CD14-positive monocyte (primary cell): ENCODE data around the gene WNT9B. TPM values are rescaled to one million over a fixed set of nuclear protein-coding genes. Genes with fewer than 3 reads are reported as not detected.

Experiments
- DNase-seq, 3 donors: peaks; one replicate each; pipeline ENCODE4 v3.0.0-alpha.2; 2011 to 2022
- H2AFZ ChIP-seq: 2 replicates; pipeline ENCODE4 v1.6.0; 2012; ENCODE audit warnings: mild to moderate bottlenecking, low read depth, low read length, inconsistent platforms; ENCODE audit not compliant: insufficient read depth, poor library complexity, severe bottlenecking
- H3K27ac ChIP-seq, 2 donors: 1 replicate in 1 of 2; 2 replicates in 1 of 2; pipeline ENCODE4 v1.5.1; 2012 to 2013; ENCODE audit warnings: low read length in 2 of 2, control low read depth in 1 of 2, inconsistent platforms in 1 of 2, low read depth in 1 of 2, mild to moderate bottlenecking in 1 of 2
- H3K27me3 ChIP-seq, 2 donors: one replicate each; pipeline versions ENCODE4 v1.6.0 to v1.6.1; 2011 to 2013; ENCODE audit warnings: low read length in 2 of 2; ENCODE audit not compliant: control insufficient read depth in 2 of 2, insufficient read depth in 2 of 2
- H3K36me3 ChIP-seq, 2 donors: replicated peaks in 1 of 2; 1 replicate in 1 of 2; 2 replicates in 1 of 2; pipeline versions ENCODE4 v1.5.1 to v1.6.1; 2012 to 2013; ENCODE audit warnings: low read length in 2 of 2, control low read depth in 1 of 2, inconsistent platforms in 1 of 2, mild to moderate bottlenecking in 1 of 2; ENCODE audit not compliant: insufficient read depth in 2 of 2, control insufficient read depth in 1 of 2
- H3K4me1 ChIP-seq, 2 donors: 1 replicate in 1 of 2; 2 replicates in 1 of 2; pipeline versions ENCODE4 v1.5.1 to v1.6.1; 2012 to 2013; ENCODE audit warnings: low read length in 2 of 2, control low read depth in 1 of 2, inconsistent platforms in 1 of 2, mild to moderate bottlenecking in 1 of 2, moderate library complexity in 1 of 2; ENCODE audit not compliant: insufficient read depth in 2 of 2, control insufficient read depth in 1 of 2
- H3K4me2 ChIP-seq: replicated peaks from 2 replicates; pipeline ENCODE3; 2012; ENCODE audit warnings: low read length, moderate library complexity, mild to moderate bottlenecking; ENCODE audit not compliant: poor library complexity, severe bottlenecking; ENCODE audit errors: extremely low read depth
- H3K4me3 ChIP-seq, 3 experiments: fragments of 200-600 bp in 1 of 3; sonication (generic) in 1 of 3; replicated peaks in 1 of 3; 1 replicate in 2 of 3; 2 replicates in 1 of 3; pipeline ENCODE4 v1.5.1; 2011 to 2013; ENCODE audit warnings: low read length in 3 of 3, mild to moderate bottlenecking in 3 of 3, control low read depth in 2 of 3, low read depth in 2 of 3, inconsistent platforms in 1 of 3, moderate library complexity in 1 of 3
- H3K79me2 ChIP-seq: 2 replicates; pipeline ENCODE4 v1.6.0; 2012; ENCODE audit warnings: mild to moderate bottlenecking, control low read depth, inconsistent platforms, low read length, moderate library complexity; ENCODE audit not compliant: insufficient read depth
- H3K9ac ChIP-seq: 2 replicates; pipeline ENCODE4 v1.6.0; 2017; ENCODE audit warnings: low read length, mild to moderate bottlenecking; ENCODE audit not compliant: insufficient read depth, poor library complexity, severe bottlenecking
- H3K9me3 ChIP-seq, 2 donors: replicated peaks in 1 of 2; 1 replicate in 1 of 2; 2 replicates in 1 of 2; pipeline versions ENCODE4 v1.5.1 to v1.6.1; 2012 to 2013; ENCODE audit warnings: low read length in 2 of 2, control low read depth in 1 of 2; ENCODE audit not compliant: control insufficient read depth in 1 of 2, insufficient read depth in 1 of 2
- H4K20me1 ChIP-seq: 2 replicates; pipeline ENCODE4 v1.6.0; 2012; ENCODE audit warnings: mild to moderate bottlenecking, low read length, control low read depth, moderate library complexity; ENCODE audit not compliant: insufficient read depth
- H3K27ac Mint-ChIP-seq, 7 donors: one replicate each; pipeline ENCODE4 v1.8.0; 2020; ENCODE audit warnings: mild to moderate bottlenecking in 7 of 7, mixed read lengths in 7 of 7, moderate library complexity in 6 of 7, inconsistent platforms in 2 of 7
- H3K27me3 Mint-ChIP-seq, 3 donors: one replicate each; pipeline ENCODE4 v1.8.0; 2021 to 2022; ENCODE audit warnings: low read depth in 3 of 3, mild to moderate bottlenecking in 3 of 3, mixed read lengths in 3 of 3, moderate library complexity in 3 of 3, inconsistent platforms in 1 of 3
- H3K36me3 Mint-ChIP-seq, 2 donors: one replicate each; pipeline ENCODE4 v1.8.0; 2020; ENCODE audit warnings: mixed read lengths in 2 of 2, inconsistent platforms in 1 of 2, mild to moderate bottlenecking in 1 of 2
- H3K4me1 Mint-ChIP-seq: one replicate; pipeline ENCODE4 v1.8.0; 2020; ENCODE audit warnings: mild to moderate bottlenecking, mixed read lengths
- H3K4me3 Mint-ChIP-seq, 2 donors: one replicate each; pipeline ENCODE4 v1.8.0; 2020; ENCODE audit warnings: mild to moderate bottlenecking in 2 of 2, mixed read lengths in 2 of 2, moderate library complexity in 1 of 2
- H3K9me3 Mint-ChIP-seq, 7 donors: one replicate each; pipeline ENCODE4 v1.8.0; 2020 to 2022; ENCODE audit warnings: mixed read lengths in 7 of 7, mild to moderate bottlenecking in 6 of 7, moderate library complexity in 6 of 7, inconsistent platforms in 2 of 7
- CTCF ChIP-seq: fragments of 200-600 bp; IDR thresholded peaks from one replicate; pipeline ENCODE4 v1.8.0; 2022; ENCODE audit warnings: antibody characterized with exemption, mild to moderate bottlenecking
- WGBS: methylation state at CpG from one replicate; pipeline ENCODE4 v1.1.5; 2013; ENCODE audit warnings: missing lambda C conversion rate; ENCODE audit not compliant: insufficient coverage; 5-methylcytosine and 5-hydroxymethylcytosine counted together
- intact Hi-C, 2 donors: fragments of 100-400 bp; cut with micrococcal nuclease; formaldehyde crosslinking; loops; one replicate each; pipeline versions ENCODE4 v1.15.0 to v1.15.1; 2023
- polyA plus RNA-seq, 3 donors: library from polyadenylated mRNA; depleted of rRNA in 1 of 3; unstranded in 2 of 3; stranded (reverse) in 1 of 3; fragments of 300-500 nt in 2 of 3; fragments of >200 nt in 1 of 3; fragmentation: Illumina TruSeq in 2 of 3; gene quantifications; 1 replicate in 2 of 3; 2 replicates in 1 of 3; pipeline ENCODE4 v1.2.3, GENCODE V29; 2012 to 2021

WNT9B gene
- polyA plus RNA-seq, 3 donors = 0.19 TPM; not detected in 2

DNA sequence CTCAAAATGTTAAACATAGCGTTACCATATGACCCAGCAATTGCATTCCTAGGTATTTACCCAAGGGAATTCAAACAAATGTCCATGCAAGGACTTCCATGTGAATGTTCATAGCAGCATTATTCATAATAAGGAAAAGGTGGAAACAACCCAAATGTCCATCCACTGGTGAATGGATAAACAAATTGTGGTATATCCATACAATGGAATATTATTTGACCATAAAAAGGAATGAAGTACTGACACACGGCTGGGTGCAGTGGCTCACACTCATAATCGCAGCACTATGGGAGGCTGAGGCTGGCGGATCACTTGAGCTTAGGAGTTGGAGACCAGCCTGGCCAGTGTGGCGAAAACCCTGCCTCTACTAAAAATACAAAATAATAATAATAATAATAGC, 47.5 kb downstream of the WNT9B start:
- intact Hi-C loops = no loop called here
- H3K27ac Mint-ChIP-seq = no peak overlapping the region
- Histone ChIP-seq H3K36me3 (no peaks in the 10 kb centered on the region), H3K27ac (no peak overlapping the region), H4K20me1 (no peaks in the 10 kb centered on the region), H3K4me3 (no peak overlapping the region), H3K4me2 (no peak overlapping the region), H3K4me1 (peaks cover 0 to 7% of the 10 kb centered on the region in 2 donors), H2AFZ (no peak overlapping the region), H3K9ac (no peak overlapping the region), H3K9me3 (peaks cover 0 to 2% of the 10 kb centered on the region in 2 donors), H3K27me3 (no peaks in the 10 kb centered on the region), H3K79me2 (no peaks in the 10 kb centered on the region)
- no peak overlapping the region for H3K4me3 Mint-ChIP-seq
- H3K9me3 Mint-ChIP-seq = peaks cover 0 to 4% (median 1%) of the 10 kb centered on the region in 7 donors
- DNase-seq = no peak
- TF ChIP-seq CTCF = no peak
- peaks cover 4% of the 10 kb centered on the region for H3K4me1 Mint-ChIP-seq
- H3K36me3 Mint-ChIP-seq = no peaks in the 10 kb centered on the region
- peaks cover 7 to 23% (median 12%) of the 10 kb centered on the region in 3 donors for H3K27me3 Mint-ChIP-seq
- no CpG with 5 or more reads among the region's 5 CpGs for WGBS

GRCh38 chr17:46901291-46901690, 49.9 kb downstream of the WNT9B start:
- intact Hi-C loops = no loop called here
- peaks cover 8 to 21% (median 15%) of the 10 kb centered on the region in 3 donors for H3K27me3 Mint-ChIP-seq

More at GRCh38 chr17:46901291-46901690, 49.9 kb downstream of the WNT9B start:
- Histone ChIP-seq H3K27me3 (no peaks in the 10 kb centered on the region), H3K4me1 (peaks cover 8 to 10% of the 10 kb centered on the region in 2 donors), H3K27ac (no peak overlapping the region), H4K20me1 (no peaks in the 10 kb centered on the region), H3K79me2 (no peaks in the 10 kb centered on the region), H2AFZ (no peak overlapping the region), H3K9ac (no peak overlapping the region), H3K36me3 (no peaks in the 10 kb centered on the region), H3K4me2 (no peak overlapping the region), H3K4me3 (no peak overlapping the region), H3K9me3 (peaks cover 0 to 2% of the 10 kb centered on the region in 2 donors)
- DNase-seq = no peak
- TF ChIP-seq CTCF = no peak
- Mint-ChIP-seq H3K4me3 (no peak overlapping the region), H3K4me1 (peaks cover 9% of the 10 kb centered on the region), H3K9me3 (peaks cover 0 to 3% (median 1%) of the 10 kb centered on the region in 7 donors), H3K27ac (no peak overlapping the region), H3K36me3 (no peaks in the 10 kb centered on the region)
- 92% methylated on average over 8 of the region's 9 CpGs for WGBS
